ENCODE results near the gene TARS2. TPM values are rescaled to one million over a fixed set of nuclear protein-coding genes. Genes with fewer than 3 reads are reported as not detected.

The TARS2 gene
- total and polyA plus RNA-seq, 2 of the 13 experiments (the other 11 are each of a cell fraction or from before 2014, with no cell fraction given) = 21.3 to 22.8 TPM

GRCh38 chr1:150532860-150533259 lies 45.6 kb downstream of the TARS2 start (continued):
- TF ChIP-seq PRPF4 (IDR thresholded peaks at IDR 0.05; ENCODE audit: low read depth, low read length, poor library complexity, severe bottlenecking) (no peak), HNF1B (CRISPR knock-in tag; IDR thresholded peaks at IDR 0.05) (peak; percentile 8; the same call in 1 of the 2 replicates), ZNF891 (CRISPR knock-in tag; IDR thresholded peaks at IDR 0.05) (peak; percentile 47; the same call in 1 of the 2 replicates), YEATS2 (CRISPR knock-in tag; IDR thresholded peaks at IDR 0.05; ENCODE audit: borderline replicate concordance) (0 out of 2 replicates have a peak, but pooled peaks have one; percentile 3)
- TF ChIP-seq, protein P1, sequence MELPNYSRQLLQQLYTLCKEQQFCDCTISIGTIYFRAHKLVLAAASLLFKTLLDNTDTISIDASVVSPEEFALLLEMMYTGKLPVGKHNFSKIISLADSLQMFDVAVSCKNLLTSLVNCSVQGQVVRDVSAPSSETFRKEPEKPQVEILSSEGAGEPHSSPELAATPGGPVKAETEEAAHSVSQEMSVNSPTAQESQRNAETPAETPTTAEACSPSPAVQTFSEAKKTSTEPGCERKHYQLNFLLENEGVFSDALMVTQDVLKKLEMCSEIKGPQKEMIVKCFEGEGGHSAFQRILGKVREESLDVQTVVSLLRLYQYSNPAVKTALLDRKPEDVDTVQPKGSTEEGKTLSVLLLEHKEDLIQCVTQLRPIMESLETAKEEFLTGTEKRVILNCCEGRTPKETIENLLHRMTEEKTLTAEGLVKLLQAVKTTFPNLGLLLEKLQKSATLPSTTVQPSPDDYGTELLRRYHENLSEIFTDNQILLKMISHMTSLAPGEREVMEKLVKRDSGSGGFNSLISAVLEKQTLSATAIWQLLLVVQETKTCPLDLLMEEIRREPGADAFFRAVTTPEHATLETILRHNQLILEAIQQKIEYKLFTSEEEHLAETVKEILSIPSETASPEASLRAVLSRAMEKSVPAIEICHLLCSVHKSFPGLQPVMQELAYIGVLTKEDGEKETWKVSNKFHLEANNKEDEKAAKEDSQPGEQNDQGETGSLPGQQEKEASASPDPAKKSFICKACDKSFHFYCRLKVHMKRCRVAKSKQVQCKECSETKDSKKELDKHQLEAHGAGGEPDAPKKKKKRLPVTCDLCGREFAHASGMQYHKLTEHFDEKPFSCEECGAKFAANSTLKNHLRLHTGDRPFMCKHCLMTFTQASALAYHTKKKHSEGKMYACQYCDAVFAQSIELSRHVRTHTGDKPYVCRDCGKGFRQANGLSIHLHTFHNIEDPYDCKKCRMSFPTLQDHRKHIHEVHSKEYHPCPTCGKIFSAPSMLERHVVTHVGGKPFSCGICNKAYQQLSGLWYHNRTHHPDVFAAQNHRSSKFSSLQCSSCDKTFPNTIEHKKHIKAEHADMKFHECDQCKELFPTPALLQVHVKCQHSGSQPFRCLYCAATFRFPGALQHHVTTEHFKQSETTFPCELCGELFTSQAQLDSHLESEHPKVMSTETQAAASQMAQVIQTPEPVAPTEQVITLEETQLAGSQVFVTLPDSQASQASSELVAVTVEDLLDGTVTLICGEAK (IDR thresholded peaks at IDR 0.05) = no peak
- TF ChIP-seq, protein P1 (CRISPR knock-in tag; IDR thresholded peaks at IDR 0.05) = 0 out of 2 replicates have a peak, but pooled peaks have one; percentile 51
